Thoracic aorta (tissue), 2 donors: ENCODE measurements around the gene TUBGCP2. TPM values are rescaled to one million over a fixed set of nuclear protein-coding genes. Genes with fewer than 3 reads are reported as not detected.

Source experiments
- ATAC-seq: fragments of 150-250 bp; one replicate; pipeline ENCODE4 v1.8.0; 2017; ENCODE audit warnings: low read depth; ENCODE audit not compliant: insufficient number of reproducible peaks, low FRiP score
- DNase-seq: peaks from one replicate; pipeline ENCODE4 v3.0.0-alpha.2; 2020; ENCODE audit warnings: low spot score
- H3K27ac ChIP-seq, 2 donors: fragments of 200-600 bp; sonication (generic); 1 replicate in 1 of 2; 2 replicates in 1 of 2; pipeline ENCODE4 v1.5.1; 2016; ENCODE audit warnings: mild to moderate bottlenecking in 2 of 2, moderate library complexity in 2 of 2
- H3K27me3 ChIP-seq: fragments of 200-600 bp; sonication (generic); replicated peaks from 2 replicates; pipeline ENCODE4 v1.6.0; 2016; ENCODE audit warnings: mild to moderate bottlenecking; ENCODE audit not compliant: insufficient read depth
- H3K36me3 ChIP-seq: fragments of 200-600 bp; sonication (generic); one replicate; pipeline ENCODE4 v1.5.1; 2016
- H3K4me1 ChIP-seq, 2 donors: fragments of 200-600 bp; sonication (generic); 1 replicate in 1 of 2; 2 replicates in 1 of 2; pipeline versions ENCODE4 v1.5.1 to v1.6.0; 2016; ENCODE audit warnings: low read depth in 2 of 2, mild to moderate bottlenecking in 1 of 2; ENCODE audit not compliant: control insufficient read depth in 1 of 2
- H3K4me3 ChIP-seq: fragments of 200-600 bp; sonication (generic); 2 replicates; pipeline ENCODE4 v1.5.1; 2016; ENCODE audit warnings: mild to moderate bottlenecking
- H3K9me3 ChIP-seq: fragments of 200-600 bp; sonication (generic); 2 replicates; pipeline ENCODE4 v1.5.1; 2016
- total RNA-seq, 2 donors: library from RNA; depleted of rRNA; stranded (reverse); fragments of >200 nt; gene quantifications; one replicate each; pipeline versions ENCODE4 v1.1.0 to v1.2.3, GENCODE V29; 2016
- TF ChIP-seq, protein P1 (sequence below): fragments of 200-600 bp; sonication (generic); IDR thresholded peaks from one replicate; pipeline ENCODE4 v1.5.1; 2019; ENCODE audit warnings: antibody characterized with exemption

TUBGCP2 gene
- total RNA-seq, 2 donors from 2014 or later = 51.2 to 65.5 TPM

DNA sequence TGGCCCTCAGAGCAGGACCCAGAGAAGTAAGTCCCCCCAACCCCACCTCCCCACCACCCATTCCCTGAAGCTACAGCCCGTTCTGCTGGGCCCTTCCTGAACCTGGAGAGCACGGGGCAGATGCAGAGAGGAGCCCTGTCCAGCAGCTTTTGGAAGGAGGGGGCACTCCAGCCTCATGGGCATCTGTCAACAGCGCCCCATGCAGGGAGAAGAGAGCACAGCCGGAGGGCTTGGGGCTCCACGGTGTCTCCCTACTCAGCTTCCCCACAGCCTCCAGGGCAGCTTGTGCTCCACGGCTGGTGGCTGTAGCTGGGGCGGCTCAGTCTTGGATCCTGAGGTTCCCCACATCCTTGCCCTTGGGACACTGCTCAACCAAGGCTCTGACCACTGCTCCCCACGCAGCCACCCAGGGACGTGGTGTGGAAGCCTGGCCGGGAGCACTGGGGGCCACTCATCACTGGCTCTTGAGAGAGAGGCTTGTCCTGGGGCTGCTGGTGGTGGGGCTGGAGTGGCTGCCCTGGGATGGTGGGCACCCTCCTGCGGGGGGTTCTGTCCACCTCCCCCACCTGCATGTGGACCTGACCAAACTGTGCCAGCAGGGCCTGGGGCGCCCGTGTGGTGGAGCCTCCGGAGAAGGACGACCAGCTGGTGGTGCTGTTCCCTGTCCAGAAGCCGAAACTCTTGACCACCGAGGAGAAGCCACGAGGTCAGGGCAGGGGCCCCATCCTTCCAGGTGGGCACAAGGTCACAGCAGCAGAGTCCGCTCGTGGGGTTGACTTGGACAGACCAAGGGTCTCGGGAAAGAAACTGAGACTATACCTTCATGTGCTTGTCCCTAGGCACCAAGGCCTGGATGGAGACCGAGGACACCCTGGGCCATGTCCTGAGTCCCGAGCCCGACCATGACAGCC is 43.0 kb upstream of the TUBGCP2 start:
- Histone ChIP-seq H3K4me3 (no peak overlapping the region), H3K36me3 (no peaks in the 10 kb centered on the region), H3K9me3 (no peaks in the 10 kb centered on the region), H3K27me3 (no peaks in the 10 kb centered on the region), H3K27ac (no peak overlapping the region), H3K4me1 (peaks cover 2 to 11% of the 10 kb centered on the region in 2 donors)
- DNase-seq = no peak
- TF ChIP-seq, protein P1, sequence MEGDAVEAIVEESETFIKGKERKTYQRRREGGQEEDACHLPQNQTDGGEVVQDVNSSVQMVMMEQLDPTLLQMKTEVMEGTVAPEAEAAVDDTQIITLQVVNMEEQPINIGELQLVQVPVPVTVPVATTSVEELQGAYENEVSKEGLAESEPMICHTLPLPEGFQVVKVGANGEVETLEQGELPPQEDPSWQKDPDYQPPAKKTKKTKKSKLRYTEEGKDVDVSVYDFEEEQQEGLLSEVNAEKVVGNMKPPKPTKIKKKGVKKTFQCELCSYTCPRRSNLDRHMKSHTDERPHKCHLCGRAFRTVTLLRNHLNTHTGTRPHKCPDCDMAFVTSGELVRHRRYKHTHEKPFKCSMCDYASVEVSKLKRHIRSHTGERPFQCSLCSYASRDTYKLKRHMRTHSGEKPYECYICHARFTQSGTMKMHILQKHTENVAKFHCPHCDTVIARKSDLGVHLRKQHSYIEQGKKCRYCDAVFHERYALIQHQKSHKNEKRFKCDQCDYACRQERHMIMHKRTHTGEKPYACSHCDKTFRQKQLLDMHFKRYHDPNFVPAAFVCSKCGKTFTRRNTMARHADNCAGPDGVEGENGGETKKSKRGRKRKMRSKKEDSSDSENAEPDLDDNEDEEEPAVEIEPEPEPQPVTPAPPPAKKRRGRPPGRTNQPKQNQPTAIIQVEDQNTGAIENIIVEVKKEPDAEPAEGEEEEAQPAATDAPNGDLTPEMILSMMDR = no peak
- ATAC-seq = no peak

DNA sequence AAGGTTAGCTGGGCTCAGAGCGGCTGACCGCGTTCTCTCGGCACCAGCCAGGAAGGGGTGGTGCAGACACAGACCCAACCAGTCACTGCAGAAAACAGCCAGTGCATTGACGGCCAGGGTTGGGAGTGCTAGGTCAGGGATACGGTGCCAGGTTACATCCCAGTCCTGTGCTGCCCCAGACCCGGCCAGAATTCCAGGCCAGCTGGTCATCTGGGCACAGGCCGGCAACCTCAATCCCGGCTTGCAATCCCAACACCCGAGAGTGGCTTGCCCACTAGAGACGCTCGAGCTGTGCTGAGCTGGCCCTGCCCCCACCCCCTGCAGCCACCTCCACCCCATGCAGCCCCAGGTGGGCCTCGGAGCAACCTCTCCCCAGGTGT is 42.3 kb upstream of the TUBGCP2 start:
- DNase-seq = no peak
- Histone ChIP-seq H3K9me3 (no peaks in the 10 kb centered on the region), H3K36me3 (no peaks in the 10 kb centered on the region), H3K27ac (no peak overlapping the region), H3K4me3 (no peak overlapping the region), H3K4me1 (peaks cover 0 to 4% of the 10 kb centered on the region in 2 donors), H3K27me3 (no peaks in the 10 kb centered on the region)
- ATAC-seq = no peak
- TF ChIP-seq, protein P1 = no peak

DNA sequence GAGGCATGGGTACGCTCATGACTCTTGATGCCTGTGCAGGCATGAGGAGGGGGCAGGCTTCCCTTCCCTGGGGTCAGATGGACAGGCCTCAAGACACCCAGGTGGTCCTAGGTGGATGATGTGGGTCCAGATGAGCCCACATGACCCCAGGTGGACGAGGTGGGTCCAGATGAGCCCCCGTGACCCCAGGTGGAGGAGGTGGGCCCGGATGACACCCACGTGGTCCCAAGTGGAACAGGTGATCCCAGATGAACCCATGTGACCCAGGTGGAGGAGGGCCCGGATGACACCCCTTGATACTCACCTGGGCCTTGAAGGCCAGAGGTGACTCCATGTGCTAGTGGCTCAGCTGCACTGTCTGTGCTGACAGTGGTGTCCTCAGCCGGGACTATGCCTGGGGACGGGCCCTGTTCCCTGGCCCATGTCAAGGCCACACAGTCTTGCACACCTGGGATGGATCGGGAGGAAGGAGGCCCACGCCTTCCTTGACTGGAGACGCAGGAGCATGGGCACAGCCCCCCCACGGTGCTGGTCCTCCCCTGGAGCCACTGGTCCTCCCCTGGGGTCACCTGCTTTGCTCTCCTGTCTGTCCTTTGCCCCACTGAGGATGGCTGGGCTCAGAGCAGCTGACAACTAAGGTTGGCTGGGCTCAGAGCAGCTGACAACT is 41.7 kb upstream of the TUBGCP2 start:
- DNase-seq = no peak
- H3K36me3 ChIP-seq = no peaks in the 10 kb centered on the region
- H3K9me3 ChIP-seq = no peaks in the 10 kb centered on the region
- H3K4me3 ChIP-seq = no peak overlapping the region
- H3K27me3 ChIP-seq = no peaks in the 10 kb centered on the region
- no peaks in the 10 kb centered on the region for H3K4me1 ChIP-seq
- no peak overlapping the region for H3K27ac ChIP-seq
- TF ChIP-seq, protein P1 = no peak
- ATAC-seq = no peak

DNA sequence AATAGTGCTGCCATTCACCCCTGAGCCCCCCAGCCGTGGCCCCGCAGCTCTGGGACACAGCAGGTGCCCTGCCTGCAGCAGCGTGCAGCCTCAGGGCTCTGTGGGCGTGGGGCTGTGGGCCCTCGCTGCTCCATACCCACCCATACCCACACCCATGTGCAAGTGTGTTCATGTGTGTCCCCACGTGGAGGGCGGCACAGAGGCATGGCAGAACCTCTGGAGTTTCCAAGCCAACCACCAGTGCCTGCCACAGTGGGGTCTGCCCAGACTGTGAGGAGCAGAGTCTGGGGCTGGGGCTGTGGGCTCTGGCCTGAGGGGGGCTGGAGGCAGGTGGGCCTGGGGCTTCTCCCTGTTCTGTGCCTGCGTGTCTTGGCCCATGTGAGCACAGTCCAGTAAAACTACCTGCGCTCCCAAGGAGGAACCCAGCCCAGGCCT is 40.9 kb upstream of the TUBGCP2 start:
- no peak for DNase-seq
- Histone ChIP-seq H3K27ac (no peak overlapping the region), H3K27me3 (no peaks in the 10 kb centered on the region), H3K9me3 (no peaks in the 10 kb centered on the region), H3K4me3 (no peak overlapping the region), H3K36me3 (no peaks in the 10 kb centered on the region), H3K4me1 (no peaks in the 10 kb centered on the region)
- no peak for ATAC-seq
- TF ChIP-seq, protein P1 = no peak

DNA sequence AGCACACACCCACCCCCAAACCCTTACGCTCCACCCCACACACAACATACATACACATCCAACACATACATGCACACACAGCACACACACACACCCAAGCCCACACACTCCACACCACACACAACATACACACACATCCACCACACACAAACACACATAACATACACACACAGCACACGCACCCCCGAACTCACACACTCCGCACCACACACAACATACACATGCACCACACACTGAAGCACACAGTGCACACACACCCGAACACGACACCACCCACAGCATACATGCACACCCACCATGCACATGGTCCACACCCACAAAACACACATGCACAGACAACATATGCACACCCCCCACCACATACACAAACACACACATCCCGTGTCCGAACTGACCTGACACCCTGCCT is 40.5 kb upstream of the TUBGCP2 start:
- ATAC-seq (no peak), DNase-seq (no peak)
- no peaks in the 10 kb centered on the region for H3K9me3 ChIP-seq
- no peaks in the 10 kb centered on the region for H3K4me1 ChIP-seq
- TF ChIP-seq, protein P1 = no peak
- H3K27me3 ChIP-seq = no peaks in the 10 kb centered on the region
- no peak overlapping the region for H3K27ac ChIP-seq
- no peaks in the 10 kb centered on the region for H3K36me3 ChIP-seq
- no peak overlapping the region for H3K4me3 ChIP-seq
